Esophagus muscularis mucosa (tissue), 4 donors: Measurements from ENCODE around the gene KCND3.
A peak's percentile ranks its signal among the peaks of the same experiment; 100 is the strongest.

Experiments used
- CTCF ChIP-seq, 3 experiments: fragments of 200-600 bp in 2 of 3; fragments of 450-650 bp in 1 of 3; sonication (generic) in 2 of 3; IDR thresholded peaks; one replicate each; pipeline ENCODE4 v1.5.1; 2017 to 2019; ENCODE audit warnings: antibody characterized with exemption in 3 of 3, mild to moderate bottlenecking in 2 of 3, moderate library complexity in 1 of 3
- EP300 ChIP-seq: sonication (generic); formaldehyde crosslinking; IDR thresholded peaks from one replicate; pipeline ENCODE4 v1.6.1; 2017; ENCODE audit warnings: antibody characterized with exemption
- POLR2A ChIP-seq: fragments of 450-650 bp; IDR thresholded peaks from one replicate; pipeline ENCODE4 v1.6.1; 2017; ENCODE audit warnings: antibody characterized with exemption, moderate library complexity, mild to moderate bottlenecking, low read depth
- POLR2AphosphoS5 ChIP-seq, 2 donors: sonication (generic); formaldehyde crosslinking; IDR thresholded peaks; one replicate each; pipeline ENCODE4 v1.6.1; 2017; ENCODE audit warnings: antibody characterized with exemption in 2 of 2

DNA sequence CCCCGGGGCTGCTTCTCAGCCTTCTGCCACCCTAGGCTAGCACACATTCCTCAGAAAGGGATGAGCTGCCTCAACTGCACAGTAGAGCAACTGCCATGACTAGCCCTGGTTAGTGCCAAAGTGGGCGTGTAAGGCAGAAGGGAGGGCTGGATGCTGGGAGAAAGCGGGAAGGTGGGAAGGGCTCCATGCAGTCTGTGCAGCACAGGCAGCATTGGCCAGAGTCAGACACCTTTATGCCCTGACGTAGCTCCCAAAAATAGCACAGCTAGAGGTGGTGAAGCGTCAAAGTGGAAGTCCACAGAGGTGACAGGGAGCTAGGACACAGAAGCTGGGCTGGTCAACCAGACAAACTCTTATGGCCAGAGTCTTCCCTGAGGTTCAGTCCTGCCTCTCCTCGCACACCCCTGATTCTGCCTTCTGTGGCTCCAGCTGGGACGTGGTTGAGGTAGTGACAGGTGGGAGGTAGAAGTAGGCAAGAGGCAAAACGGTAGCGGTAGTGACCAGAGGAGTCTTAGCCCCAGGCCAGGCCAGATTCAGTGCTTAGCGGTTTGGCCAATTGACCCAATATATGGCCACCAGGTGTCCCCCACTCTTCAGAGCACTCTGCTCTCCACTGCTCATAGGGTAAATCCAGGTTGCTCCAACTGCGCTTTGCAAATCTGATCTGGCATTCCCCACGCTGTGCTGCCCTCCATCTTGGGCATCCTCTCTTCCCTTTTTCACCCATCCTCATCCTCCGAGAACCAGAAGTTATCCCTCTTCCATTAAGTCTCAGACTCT is 188.2 kb downstream of the KCND3 start:
- no peak for TF ChIP-seq POLR2A
- TF ChIP-seq CTCF (IDR thresholded peaks at IDR 0.05), result peak in 2 of 3 experiments; percentile 28 to 45
- TF ChIP-seq POLR2AphosphoS5 (IDR thresholded peaks at IDR 0.05), result no peak
- no peak for TF ChIP-seq EP300
